ENCODE data around the gene UMAD1. TPM values are rescaled to one million over a fixed set of nuclear protein-coding genes. Genes with fewer than 3 reads are reported as not detected.
A peak's percentile ranks its signal among the peaks of the same experiment; 100 is the strongest.

UMAD1 gene
- total RNA-seq, 1 donor from 2014 or later = 6.9 TPM

GRCh38 chr7:7620236-7620635, 20.3 kb upstream of the UMAD1 start:
- no peaks in the 10 kb centered on the region for H3K36me3 ChIP-seq
- no peak overlapping the region for H3K27ac ChIP-seq
- intact Hi-C loops (cut with DNase I) = no loop called here
- no peaks in the 10 kb centered on the region for H3K9me3 ChIP-seq
- no peak overlapping the region for H3K4me3 ChIP-seq
- H3K27me3 ChIP-seq = no peaks in the 10 kb centered on the region
- DNase-seq (ENCODE audit: extremely low spot score in 2 of 2) = no peak
- no peak for TF ChIP-seq CTCF (IDR thresholded peaks at IDR 0.05)
- TF ChIP-seq POLR2A (IDR thresholded peaks at IDR 0.05) = no peak
- TF ChIP-seq POLR2AphosphoS5 (IDR thresholded peaks at IDR 0.05; ENCODE audit: insufficient read depth in 1 of 2, low read depth in 1 of 2) = no peak
- no peaks in the 10 kb centered on the region for H3K4me1 ChIP-seq

GRCh38 chr7:7620644-7621210, 19.8 kb upstream of the UMAD1 start:
- TF ChIP-seq POLR2AphosphoS5 (IDR thresholded peaks at IDR 0.05; ENCODE audit: insufficient read depth in 1 of 2, low read depth in 1 of 2) = no peak
- no peak for TF ChIP-seq CTCF (IDR thresholded peaks at IDR 0.05)
- TF ChIP-seq POLR2A (IDR thresholded peaks at IDR 0.05) = no peak
- H3K4me1 ChIP-seq = no peaks in the 10 kb centered on the region
- intact Hi-C loops (cut with DNase I) = no loop called here

GRCh38 chr7:7628476-7628875, 12.1 kb upstream of the UMAD1 start:
- no peak overlapping the region for H3K27ac ChIP-seq
- no peaks in the 10 kb centered on the region for H3K36me3 ChIP-seq
- H3K4me3 ChIP-seq = no peak overlapping the region
- H3K4me1 ChIP-seq = no peaks in the 10 kb centered on the region
- no peak for TF ChIP-seq POLR2A (IDR thresholded peaks at IDR 0.05)
- TF ChIP-seq CTCF (IDR thresholded peaks at IDR 0.05) = no peak
- no peak for TF ChIP-seq POLR2AphosphoS5 (IDR thresholded peaks at IDR 0.05; ENCODE audit: insufficient read depth in 1 of 2, low read depth in 1 of 2)
- intact Hi-C loops (cut with DNase I) = no loop called here
- peaks cover 4% of the 10 kb centered on the region for H3K9me3 ChIP-seq
- DNase-seq (ENCODE audit: extremely low spot score in 2 of 2) = no peak
- no peaks in the 10 kb centered on the region for H3K27me3 ChIP-seq

More at GRCh38 chr7:7620644-7621210, 19.8 kb upstream of the UMAD1 start:
- Histone ChIP-seq H3K27ac (no peak overlapping the region), H3K4me3 (no peak overlapping the region), H3K36me3 (no peaks in the 10 kb centered on the region), H3K27me3 (no peaks in the 10 kb centered on the region), H3K9me3 (no peaks in the 10 kb centered on the region)
- no peak for DNase-seq (ENCODE audit: extremely low spot score in 2 of 2)

- intact Hi-C loops (cut with DNase I) = no loop called here
- H3K27me3 ChIP-seq = no peaks in the 10 kb centered on the region
- TF ChIP-seq POLR2A (IDR thresholded peaks at IDR 0.05) (no peak), CTCF (IDR thresholded peaks at IDR 0.05) (no peak), POLR2AphosphoS5 (IDR thresholded peaks at IDR 0.05; ENCODE audit: insufficient read depth in 1 of 2, low read depth in 1 of 2) (no peak)
Observed at GRCh38 chr7:7630626-7631329, 9.8 kb upstream of the UMAD1 start.

GRCh38 chr7:7639421-7639820, 1.1 kb upstream of the UMAD1 start:
- Histone ChIP-seq H3K4me3 (peak overlapping the region; percentile 93 to 96), H3K4me1 (peaks cover 26% of the 10 kb centered on the region), H3K36me3 (peaks cover 0 to 7% of the 10 kb centered on the region in 2 donors), H3K27me3 (no peaks in the 10 kb centered on the region), H3K9me3 (no peaks in the 10 kb centered on the region), H3K27ac (peak overlapping the region; percentile 89)
- no peak for TF ChIP-seq CTCF (IDR thresholded peaks at IDR 0.05)
- TF ChIP-seq POLR2A (IDR thresholded peaks at IDR 0.05) = no peak
- no peak for TF ChIP-seq POLR2AphosphoS5 (IDR thresholded peaks at IDR 0.05; ENCODE audit: insufficient read depth in 1 of 2, low read depth in 1 of 2)
- intact Hi-C loops (cut with DNase I) = no loop called here
- DNase-seq (ENCODE audit: extremely low spot score in 2 of 2) = no peak

More at GRCh38 chr7:7630626-7631329, 9.8 kb upstream of the UMAD1 start:
- no peak for DNase-seq (ENCODE audit: extremely low spot score in 2 of 2)
- H3K9me3 ChIP-seq = peaks cover 4% of the 10 kb centered on the region
- no peak overlapping the region for H3K27ac ChIP-seq
- no peaks in the 10 kb centered on the region for H3K36me3 ChIP-seq
- no peak overlapping the region for H3K4me3 ChIP-seq
- no peaks in the 10 kb centered on the region for H3K4me1 ChIP-seq

Measured in vagina (tissue), 2 donors.